Smooth muscle cell (in vitro differentiated cells): ENCODE results near the gene GRID2. TPM values are rescaled to one million over a fixed set of nuclear protein-coding genes. Genes with fewer than 3 reads are reported as not detected.

ENCODE experiments used
- DNase-seq: peaks from one replicate; lab custom pipeline; 2025; ENCODE audit not compliant: unreplicated experiment; lab: John Stamatoyannopoulos, UW
- H2AFZ ChIP-seq: fragments of 200-600 bp; sonication (generic); 2 replicates; pipeline ENCODE4 v1.6.0; 2016; ENCODE audit warnings: antibody characterized with exemption, low read depth, mild to moderate bottlenecking
- H3F3A ChIP-seq: fragments of 200-600 bp; sonication (generic); 2 replicates; pipeline ENCODE4 v1.6.0; 2017; ENCODE audit warnings: antibody characterized with exemption, low read depth
- H3K27ac ChIP-seq: fragments of 200-600 bp; sonication (generic); 2 replicates; pipeline ENCODE4 v1.5.1; 2016; ENCODE audit warnings: low read depth, mild to moderate bottlenecking
- H3K27me3 ChIP-seq: fragments of 200-600 bp; sonication (generic); 2 replicates; pipeline ENCODE4 v1.6.1; 2016; ENCODE audit warnings: low read depth, mild to moderate bottlenecking
- H3K36me3 ChIP-seq: fragments of 200-600 bp; sonication (generic); 2 replicates; pipeline ENCODE4 v1.5.1; 2016; ENCODE audit warnings: low read depth
- H3K4me1 ChIP-seq: fragments of 200-600 bp; sonication (generic); 2 replicates; pipeline ENCODE4 v1.5.1; 2016; ENCODE audit warnings: low read depth
- H3K4me2 ChIP-seq: fragments of 200-600 bp; sonication (generic); 2 replicates; pipeline ENCODE4 v1.6.0; 2016; ENCODE audit warnings: mild to moderate bottlenecking
- H3K4me3 ChIP-seq: fragments of 200-600 bp; sonication (generic); 2 replicates; pipeline ENCODE4 v1.5.1; 2016; ENCODE audit warnings: mild to moderate bottlenecking
- H3K79me2 ChIP-seq: fragments of 200-600 bp; sonication (generic); 2 replicates; pipeline ENCODE4 v1.6.0; 2016; ENCODE audit warnings: low read depth, mild to moderate bottlenecking
- H3K9ac ChIP-seq: fragments of 200-600 bp; sonication (generic); 2 replicates; pipeline ENCODE4 v1.6.0; 2016; ENCODE audit warnings: low read depth
- H3K9me3 ChIP-seq: fragments of 200-600 bp; sonication (generic); replicated peaks from 2 replicates; pipeline ENCODE4 v1.5.1; 2016; ENCODE audit warnings: low read depth
- H4K20me1 ChIP-seq: fragments of 200-600 bp; sonication (generic); 2 replicates; pipeline ENCODE4 v1.6.0; 2016; ENCODE audit warnings: low read depth
- WGBS: methylation state at CpG from one replicate; pipeline ENCODE4 v1.1.7; 2016; ENCODE audit warnings: low lambda C conversion rate; 5-methylcytosine and 5-hydroxymethylcytosine counted together
- polyA plus RNA-seq: library from polyadenylated mRNA; unstranded; fragments of >200 nt; fragmentation: Nextera tagmentation; extraction: Ambion mirVana; gene quantifications from 2 replicates; pipeline ENCODE4 v1.2.1, GENCODE V29; 2016
- total RNA-seq: library from RNA; depleted of rRNA; stranded (reverse); fragments of >200 nt; gene quantifications from 2 replicates; pipeline ENCODE4 v1.2.3, GENCODE V29; 2014
- TF ChIP-seq, protein P1 (sequence below): fragments of 200-600 bp; sonication (generic); IDR thresholded peaks from 2 replicates; pipeline ENCODE4 v1.5.1; 2017; ENCODE audit warnings: borderline replicate concordance, mild to moderate bottlenecking, antibody characterized with exemption; ENCODE audit not compliant: insufficient read depth, poor library complexity, severe bottlenecking

GRID2 gene
- total and polyA plus RNA-seq, 2 experiments from 2014 or later: 1.2 TPM; not detected in 1

DNA sequence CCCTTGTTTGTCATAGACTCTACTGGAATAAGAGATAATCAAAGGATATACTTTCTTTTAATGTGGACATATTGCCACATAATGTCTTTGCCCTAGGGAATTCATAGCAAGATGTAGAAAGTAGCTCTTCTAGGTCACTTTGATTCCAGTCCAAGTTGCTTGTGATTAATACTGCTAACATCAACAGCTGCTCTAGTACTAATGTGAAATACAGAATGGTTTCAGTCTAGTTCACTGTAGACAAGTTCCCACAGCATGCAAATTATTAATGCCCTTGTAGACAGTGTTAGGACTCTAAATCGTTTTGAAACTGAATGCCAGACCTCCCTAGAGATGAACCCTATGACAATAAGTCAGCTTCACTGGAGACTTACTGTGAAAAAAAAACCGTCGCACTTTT, 1030.2 kb downstream of the GRID2 start:
- TF ChIP-seq, protein P1, sequence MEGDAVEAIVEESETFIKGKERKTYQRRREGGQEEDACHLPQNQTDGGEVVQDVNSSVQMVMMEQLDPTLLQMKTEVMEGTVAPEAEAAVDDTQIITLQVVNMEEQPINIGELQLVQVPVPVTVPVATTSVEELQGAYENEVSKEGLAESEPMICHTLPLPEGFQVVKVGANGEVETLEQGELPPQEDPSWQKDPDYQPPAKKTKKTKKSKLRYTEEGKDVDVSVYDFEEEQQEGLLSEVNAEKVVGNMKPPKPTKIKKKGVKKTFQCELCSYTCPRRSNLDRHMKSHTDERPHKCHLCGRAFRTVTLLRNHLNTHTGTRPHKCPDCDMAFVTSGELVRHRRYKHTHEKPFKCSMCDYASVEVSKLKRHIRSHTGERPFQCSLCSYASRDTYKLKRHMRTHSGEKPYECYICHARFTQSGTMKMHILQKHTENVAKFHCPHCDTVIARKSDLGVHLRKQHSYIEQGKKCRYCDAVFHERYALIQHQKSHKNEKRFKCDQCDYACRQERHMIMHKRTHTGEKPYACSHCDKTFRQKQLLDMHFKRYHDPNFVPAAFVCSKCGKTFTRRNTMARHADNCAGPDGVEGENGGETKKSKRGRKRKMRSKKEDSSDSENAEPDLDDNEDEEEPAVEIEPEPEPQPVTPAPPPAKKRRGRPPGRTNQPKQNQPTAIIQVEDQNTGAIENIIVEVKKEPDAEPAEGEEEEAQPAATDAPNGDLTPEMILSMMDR: no peak
- no peaks in the 10 kb centered on the region for H3K79me2 ChIP-seq
- H3K4me3 ChIP-seq: no peak overlapping the region
- 65% methylated on average over 3 of the region's 3 CpGs for WGBS
- no peaks in the 10 kb centered on the region for H3K9me3 ChIP-seq
- DNase-seq: no peak
- H2AFZ ChIP-seq: no peak overlapping the region
- no peaks in the 10 kb centered on the region for H3K36me3 ChIP-seq
- no peaks in the 10 kb centered on the region for H4K20me1 ChIP-seq
- H3K4me2 ChIP-seq: no peak overlapping the region
- H3K4me1 ChIP-seq: no peaks in the 10 kb centered on the region
- H3K27me3 ChIP-seq: no peaks in the 10 kb centered on the region
- H3K27ac ChIP-seq: no peak overlapping the region
- H3K9ac ChIP-seq: no peak overlapping the region
- H3F3A ChIP-seq: no peaks in the 10 kb centered on the region

DNA sequence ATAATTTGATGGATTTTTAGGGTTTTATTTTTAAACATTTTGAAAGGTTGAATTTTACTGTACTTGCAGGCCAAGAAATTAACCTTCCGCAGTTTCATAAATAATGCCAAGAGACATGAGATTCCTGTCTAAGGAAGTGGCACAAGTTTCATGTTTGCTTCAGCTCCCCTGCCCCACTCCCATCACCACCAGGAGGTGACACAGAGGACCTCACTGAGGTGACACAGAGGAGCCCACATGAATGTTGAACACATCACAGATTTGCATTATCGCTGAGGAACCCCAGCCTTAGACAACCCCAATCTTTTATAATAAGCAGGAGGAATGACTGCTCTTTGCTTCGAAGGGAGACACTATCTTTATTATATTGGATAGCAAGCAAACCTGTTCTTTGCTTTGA, 1033.4 kb downstream of the GRID2 start:
- no peaks in the 10 kb centered on the region for H4K20me1 ChIP-seq
- DNase-seq: no peak
- H3K9me3 ChIP-seq: no peaks in the 10 kb centered on the region
- no peaks in the 10 kb centered on the region for H3K79me2 ChIP-seq
- no peaks in the 10 kb centered on the region for H3F3A ChIP-seq
- H3K27ac ChIP-seq: no peak overlapping the region
- no peak overlapping the region for H2AFZ ChIP-seq
- H3K36me3 ChIP-seq: no peaks in the 10 kb centered on the region
- H3K9ac ChIP-seq: no peak overlapping the region
- H3K4me1 ChIP-seq: no peaks in the 10 kb centered on the region
- H3K4me3 ChIP-seq: no peak overlapping the region
- no peaks in the 10 kb centered on the region for H3K27me3 ChIP-seq
- 92% methylated on average over 3 of the region's 3 CpGs for WGBS
- no peak overlapping the region for H3K4me2 ChIP-seq
- TF ChIP-seq, protein P1: no peak

DNA sequence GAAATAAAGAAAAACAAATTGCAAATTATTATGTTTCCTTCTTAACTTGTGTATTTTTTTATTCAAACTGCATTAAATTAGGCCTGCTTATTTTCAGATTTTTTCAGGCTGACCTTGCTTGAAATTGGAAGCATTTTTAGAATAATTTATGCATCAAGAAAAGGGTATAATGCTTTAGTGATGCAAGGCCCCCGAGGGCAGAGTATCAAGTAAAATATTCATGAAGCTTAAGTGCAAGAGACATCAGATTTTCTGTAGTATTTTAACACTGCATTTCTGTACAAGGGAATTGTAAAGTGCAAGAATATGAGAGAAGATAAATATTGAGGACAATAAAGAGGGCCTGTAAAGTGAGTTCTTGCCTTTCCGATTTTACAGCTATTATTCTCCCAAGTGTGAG, 1039.0 kb downstream of the GRID2 start:
- H3K9me3 ChIP-seq: no peaks in the 10 kb centered on the region
- no peak overlapping the region for H3K4me3 ChIP-seq
- no peak overlapping the region for H3K27ac ChIP-seq
- H3K36me3 ChIP-seq: no peaks in the 10 kb centered on the region
- no peak for DNase-seq
- H3K9ac ChIP-seq: no peak overlapping the region
- no peak overlapping the region for H2AFZ ChIP-seq
- H4K20me1 ChIP-seq: no peaks in the 10 kb centered on the region
- TF ChIP-seq, protein P1: no peak
- WGBS: 89% methylated on average over 2 of the region's 2 CpGs
- H3K27me3 ChIP-seq: no peaks in the 10 kb centered on the region
- H3K4me2 ChIP-seq: no peak overlapping the region
- H3K79me2 ChIP-seq: no peaks in the 10 kb centered on the region
- no peaks in the 10 kb centered on the region for H3K4me1 ChIP-seq
- H3F3A ChIP-seq: no peaks in the 10 kb centered on the region

DNA sequence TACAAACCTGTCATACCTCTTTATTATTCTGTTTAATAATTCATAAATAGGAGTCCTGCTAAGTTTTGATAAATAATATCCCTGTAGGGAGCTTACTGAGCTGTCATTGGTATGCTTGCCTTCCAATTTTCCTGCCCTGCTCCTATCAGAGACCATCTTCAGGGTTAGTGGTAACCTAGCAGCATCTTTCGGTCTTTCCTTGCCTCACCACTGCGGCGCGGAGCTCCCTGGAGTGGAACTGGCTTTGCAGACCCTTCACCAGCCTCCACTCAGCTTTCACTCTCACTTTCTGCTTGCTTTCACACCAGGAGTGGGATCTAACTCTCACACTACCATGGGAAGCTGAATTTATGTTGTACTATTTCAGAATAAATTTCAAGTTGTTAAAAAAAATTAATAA, 1043.1 kb downstream of the GRID2 start:
- Histone ChIP-seq H4K20me1 (no peaks in the 10 kb centered on the region), H3K27me3 (no peaks in the 10 kb centered on the region), H3K27ac (no peak overlapping the region), H3K36me3 (no peaks in the 10 kb centered on the region), H3K9me3 (no peaks in the 10 kb centered on the region), H3K4me3 (no peak overlapping the region), H3K9ac (no peak overlapping the region), H3K79me2 (no peaks in the 10 kb centered on the region), H3F3A (no peaks in the 10 kb centered on the region), H3K4me1 (no peaks in the 10 kb centered on the region), H2AFZ (no peak overlapping the region), H3K4me2 (no peak overlapping the region)
- WGBS: 83% methylated on average over 4 of the region's 4 CpGs
- TF ChIP-seq, protein P1: no peak
- DNase-seq: no peak
